Right renal cortex interstitium (tissue), 3 donors: ENCODE results near the gene HIPK2. TPM values are rescaled to one million over a fixed set of nuclear protein-coding genes. Genes with fewer than 3 reads are reported as not detected.

Source experiments
- DNase-seq, 3 donors: peaks; one replicate each; pipeline ENCODE4 v3.0.0-alpha.2; 2013; ENCODE audit warnings: low read depth in 3 of 3, low spot score in 2 of 3
- polyA plus RNA-seq, 3 donors: library from polyadenylated mRNA; unstranded; fragments of 120-200 nt; gene quantifications; one replicate each; pipeline ENCODE4 v1.2.1, GENCODE V29; 2013; ENCODE audit not compliant: insufficient read length in 3 of 3

HIPK2 gene
- polyA plus RNA-seq, 3 donors: 81.5 to 88.7 (median 87.6) TPM

- DNase-seq: no peak
Observed at GRCh38 chr7:139737221-139738100, 40.3 kb downstream of the HIPK2 start.

GRCh38 chr7:139735912-139736595 is 41.7 kb downstream of the HIPK2 start:
- DNase-seq: no peak

GRCh38 chr7:139735466-139735865 is 42.3 kb downstream of the HIPK2 start:
- no peak for DNase-seq

GRCh38 chr7:139734395-139734794 is 43.4 kb downstream of the HIPK2 start:
- no peak for DNase-seq

GRCh38 chr7:139733751-139734150 is 44.0 kb downstream of the HIPK2 start:
- no peak for DNase-seq

GRCh38 chr7:139732471-139733167 is 45.2 kb downstream of the HIPK2 start:
- no peak for DNase-seq

GRCh38 chr7:139731802-139732470 is 45.9 kb downstream of the HIPK2 start:
- DNase-seq: no peak

- DNase-seq: no peak
Observed at GRCh38 chr7:139730746-139731612, 46.8 kb downstream of the HIPK2 start.

- no peak for DNase-seq
Observed at GRCh38 chr7:139728203-139728602, 49.6 kb downstream of the HIPK2 start.

- DNase-seq: no peak
Observed at GRCh38 chr7:139727151-139727705, 50.6 kb downstream of the HIPK2 start.

- no peak for DNase-seq
Observed at GRCh38 chr7:139726485-139726869, 51.3 kb downstream of the HIPK2 start.

GRCh38 chr7:139725858-139726484 is 51.8 kb downstream of the HIPK2 start:
- DNase-seq: no peak

- no peak for DNase-seq
Observed at GRCh38 chr7:139725077-139725476, 52.7 kb downstream of the HIPK2 start.

- no peak for DNase-seq
Observed at GRCh38 chr7:139722604-139723003, 55.2 kb downstream of the HIPK2 start.

- no peak for DNase-seq
Observed at GRCh38 chr7:139721821-139722220, 56.0 kb downstream of the HIPK2 start.

GRCh38 chr7:139721417-139721816 is 56.4 kb downstream of the HIPK2 start:
- DNase-seq: no peak

GRCh38 chr7:139720705-139721231 is 57.0 kb downstream of the HIPK2 start:
- no peak for DNase-seq

- DNase-seq: no peak
Observed at GRCh38 chr7:139720186-139720585, 57.6 kb downstream of the HIPK2 start.

- DNase-seq: no peak
Observed at GRCh38 chr7:139718859-139719258, 58.9 kb downstream of the HIPK2 start.
